K562 (cell line): Measurements from ENCODE around the gene ZBTB20. TPM values are rescaled to one million over a fixed set of nuclear protein-coding genes. Genes with fewer than 3 reads are reported as not detected.

ENCODE experiments used
- ATAC-seq: fragments of 200-7000 bp; cut with Tn5 transposase; 3 replicates; pipeline ENCODE4 v1.9.1; 2020; ENCODE audit warnings: moderate library complexity
- BruUV-seq: library from RNA; stranded (reverse); fragments of 400-500 nt; replicated peaks from 2 replicates; lab custom pipeline; 2021; lab: Mats Ljungman, UMichigan
- CTCF ChIA-PET: fragments of 300-600 bp; formaldehyde crosslinking; extraction: SDS; loops from one replicate; lab custom pipeline; 2021; ENCODE audit warnings: low intra/inter-chr PET ratio; lab: Yijun Ruan, JAX
- POLR2A ChIA-PET: fragments of 300-600, 350-650 bp; sonication (Branson Sonifier 250); formaldehyde crosslinking; extraction: SDS; loops from one replicate; lab custom pipeline; 2021; ENCODE audit warnings: antibody characterized with exemption, inconsistent platforms; lab: Yijun Ruan, JAX
- DNase-seq, 4 experiments: peaks; one replicate each; pipeline versions ENCODE4 v3.0.0 to v3.0.0-alpha.2; 2011 to 2018; ENCODE audit warnings: low spot score in 3 of 4, mixed read lengths in 3 of 4; ENCODE audit errors: extremely low read depth in 1 of 4
- FAIRE-seq: peaks from 2 replicates; lab custom pipeline; 2011; peaks lifted over from hg19 to GRCh38; lab: Jason Lieb, UNC
- H2AFZ ChIP-seq: 2 replicates; pipeline ENCODE4 v1.6.0; 2011; ENCODE audit warnings: low read depth, low read length, control low read depth, inconsistent platforms
- H3K27ac ChIP-seq: fragments of 200-600 bp; 3 replicates; pipeline ENCODE4 v1.8.0; 2011; ENCODE audit warnings: low read depth, mild to moderate bottlenecking, control low read depth, inconsistent platforms, low read length, moderate library complexity, mixed read lengths; ENCODE audit errors: extremely low read depth
- H3K27me3 ChIP-seq, 2 experiments: fragments of 300-600 bp in 1 of 2; 2 replicates in 1 of 2; 3 replicates in 1 of 2; pipeline versions ENCODE4 v1.6.0 to v1.8.0; 2011; ENCODE audit warnings: inconsistent platforms in 2 of 2, low read length in 2 of 2, mild to moderate bottlenecking in 1 of 2, mixed read lengths in 1 of 2, moderate library complexity in 1 of 2; ENCODE audit not compliant: control insufficient read depth in 2 of 2, insufficient read depth in 2 of 2
- H3K36me3 ChIP-seq: fragments of 300-600 bp; 3 replicates; pipeline ENCODE4 v1.8.0; 2011; ENCODE audit warnings: mild to moderate bottlenecking, low read length, inconsistent platforms; ENCODE audit not compliant: control insufficient read depth, insufficient read depth
- H3K4me1 ChIP-seq, 2 experiments: fragments of 200-600 bp in 1 of 2; replicated peaks in 1 of 2; 2 replicates in 1 of 2; 3 replicates in 1 of 2; pipeline versions ENCODE4 v1.5.1 to v1.8.0; 2011; ENCODE audit warnings: inconsistent platforms in 2 of 2, low read length in 2 of 2, mild to moderate bottlenecking in 1 of 2, mixed read lengths in 1 of 2, moderate library complexity in 1 of 2; ENCODE audit not compliant: control insufficient read depth in 2 of 2, insufficient read depth in 2 of 2
- H3K4me2 ChIP-seq: 2 replicates; pipeline ENCODE4 v1.6.1; 2011; ENCODE audit warnings: low read length, control low read depth, inconsistent platforms, mixed read lengths; ENCODE audit not compliant: insufficient read depth
- H3K4me3 ChIP-seq: fragments of 200-600 bp; sonication (generic), shearing (Covaris generic); 2 replicates; pipeline ENCODE4 v1.5.1; 2016; ENCODE audit warnings: control low read depth, inconsistent platforms
- H3K79me2 ChIP-seq: fragments of 200-600 bp; 3 replicates; pipeline ENCODE4 v1.8.0; 2011; ENCODE audit warnings: low read length, inconsistent platforms; ENCODE audit not compliant: control insufficient read depth, insufficient read depth
- H3K9ac ChIP-seq, 2 experiments: 2 replicates each; pipeline versions ENCODE4 v1.6.0 to v1.6.1; 2011; ENCODE audit warnings: low read depth in 2 of 2, low read length in 2 of 2, control low read depth in 1 of 2, inconsistent platforms in 1 of 2, mild to moderate bottlenecking in 1 of 2, mixed read lengths in 1 of 2; ENCODE audit not compliant: insufficient read depth in 1 of 2
- H3K9me1 ChIP-seq: one replicate; pipeline ENCODE4 v1.6.0; 2011; ENCODE audit warnings: inconsistent platforms, mild to moderate bottlenecking, low read length, moderate library complexity; ENCODE audit not compliant: control insufficient read depth, insufficient read depth
- H3K9me3 ChIP-seq: replicated peaks from 2 replicates; pipeline ENCODE4 v1.5.1; 2011; ENCODE audit warnings: low read depth, low read length, inconsistent platforms; ENCODE audit not compliant: control insufficient read depth, insufficient read depth
- H4K20me1 ChIP-seq: replicated peaks from 2 replicates; pipeline ENCODE4 v1.6.1; 2011; ENCODE audit warnings: low read length, inconsistent platforms, mixed read lengths; ENCODE audit not compliant: control insufficient read depth, insufficient read depth
- AFF1 ChIP-seq, 2 experiments: fragments of 450-650 bp; IDR thresholded peaks; 2 replicates each; pipeline ENCODE4 v1.6.1; 2018; ENCODE audit warnings: mild to moderate bottlenecking in 2 of 2, low read depth in 1 of 2; ENCODE audit not compliant: partially characterized antibody in 2 of 2
- WGBS: fragments of 100-300 bp; shearing (Covaris generic); methylation state at CpG from one replicate; pipeline ENCODE4 v1.1.6; 2016; ENCODE audit warnings: low coverage, mixed read lengths; ENCODE audit not compliant: insufficient coverage; ENCODE audit errors: missing lambda C conversion rate; 5-methylcytosine and 5-hydroxymethylcytosine counted together
- in situ Hi-C: fragments of 300-500 bp; cut with MboI; formaldehyde crosslinking; loops from 4 replicates; pipeline ENCODE4 v1.15.0; 2018; ENCODE audit warnings: inconsistent platforms, mixed read lengths
- intact Hi-C: fragments of 100-400 bp; cut with micrococcal nuclease; formaldehyde crosslinking; loops from 2 replicates; pipeline ENCODE4 v1.14.2; 2022
- polyA plus RNA-seq, 8 experiments: library from polyadenylated mRNA; depleted of rRNA in 4 of 8; stranded (reverse) in 5 of 8; unstranded in 3 of 8; fragments of >200 nt; fragmentation: Nextera tagmentation in 2 of 8; fragmentation: Illumina TruSeq in 1 of 8; extraction: Ambion mirVana in 2 of 8; extraction: Trizol in 1 of 8; gene quantifications; 2 replicates each; pipeline versions ENCODE4 v1.2.1 to v1.2.3, GENCODE V29; 2011 to 2014; ENCODE audit warnings: inconsistent platforms in 1 of 8, missing spikeins in 1 of 8
- total RNA-seq, 7 experiments: library from RNA; depleted of rRNA in 6 of 7; stranded (reverse); fragments of >200 nt in 6 of 7; fragmentation: Illumina TruSeq in 2 of 7; extraction: Trizol in 2 of 7; gene quantifications; 2 replicates each; pipeline versions ENCODE4 v1.2.1 to v1.2.3, GENCODE V29; 2011 to 2021; ENCODE audit warnings: low replicate concordance in 1 of 7

ZBTB20 gene
- total and polyA plus RNA-seq, 9 of the 15 experiments (the other 6 are each of a cell fraction or from before 2014, with no cell fraction given) = 0.17 to 1.7 (median 0.45) TPM

DNA sequence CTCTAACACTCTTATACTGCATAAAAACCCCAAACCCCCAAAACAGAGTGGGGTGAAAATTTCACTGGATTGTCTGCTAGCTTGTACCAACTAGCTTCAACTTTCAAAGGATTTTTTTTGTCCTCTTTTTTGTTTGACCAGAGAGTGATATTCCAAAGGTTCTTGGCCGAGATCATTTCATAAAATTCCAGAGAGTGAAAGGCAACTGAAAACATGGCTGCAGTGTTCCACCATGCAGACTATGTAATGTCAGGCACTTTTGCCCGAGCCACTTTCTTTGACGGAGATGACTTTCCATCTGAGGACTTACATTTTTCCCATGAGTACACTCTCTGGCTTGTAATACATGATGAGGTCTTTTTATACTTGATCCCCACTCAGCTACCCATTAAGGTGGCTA, 745.7 kb downstream of the ZBTB20 start:
- Histone ChIP-seq H4K20me1 (no peaks in the 10 kb centered on the region), H3K9me1 (no peaks in the 10 kb centered on the region), H3K4me2 (no peak overlapping the region), H3K36me3 (no peaks in the 10 kb centered on the region), H3K9me3 (no peaks in the 10 kb centered on the region), H3K4me3 (no peak overlapping the region), H3K9ac (no peak overlapping the region), H3K4me1 (no peaks in the 10 kb centered on the region), H3K79me2 (no peaks in the 10 kb centered on the region), H3K27ac (no peak overlapping the region), H2AFZ (no peak overlapping the region), H3K27me3 (no peaks in the 10 kb centered on the region)
- no TSS peak for BruUV-seq
- ChIA-PET CTCF (no interaction called here), POLR2A (interaction anchor here (1.5 kb wide), 1 partner anchor 21 kb away, joined by 4 read pairs; no protein-coding TSS in a partner anchor)
- 6% methylated on average over 3 of the region's 3 CpGs for WGBS
- ATAC-seq (no peak), DNase-seq (no peak), FAIRE-seq (no peak)
- no peak for TF ChIP-seq AFF1 (IDR thresholded peaks at IDR 0.05; ENCODE audit: low read depth in 1 of 2, partially characterized antibody in 2 of 2)
- intact Hi-C loops = no loop called here
- in situ Hi-C loops = no loop called here
